ENCODE results near the gene OPCML. TPM values are rescaled to one million over a fixed set of nuclear protein-coding genes. Genes with fewer than 3 reads are reported as not detected.

OPCML gene
- total and polyA plus RNA-seq, 7 experiments from 2014 or later = not detected

DNA sequence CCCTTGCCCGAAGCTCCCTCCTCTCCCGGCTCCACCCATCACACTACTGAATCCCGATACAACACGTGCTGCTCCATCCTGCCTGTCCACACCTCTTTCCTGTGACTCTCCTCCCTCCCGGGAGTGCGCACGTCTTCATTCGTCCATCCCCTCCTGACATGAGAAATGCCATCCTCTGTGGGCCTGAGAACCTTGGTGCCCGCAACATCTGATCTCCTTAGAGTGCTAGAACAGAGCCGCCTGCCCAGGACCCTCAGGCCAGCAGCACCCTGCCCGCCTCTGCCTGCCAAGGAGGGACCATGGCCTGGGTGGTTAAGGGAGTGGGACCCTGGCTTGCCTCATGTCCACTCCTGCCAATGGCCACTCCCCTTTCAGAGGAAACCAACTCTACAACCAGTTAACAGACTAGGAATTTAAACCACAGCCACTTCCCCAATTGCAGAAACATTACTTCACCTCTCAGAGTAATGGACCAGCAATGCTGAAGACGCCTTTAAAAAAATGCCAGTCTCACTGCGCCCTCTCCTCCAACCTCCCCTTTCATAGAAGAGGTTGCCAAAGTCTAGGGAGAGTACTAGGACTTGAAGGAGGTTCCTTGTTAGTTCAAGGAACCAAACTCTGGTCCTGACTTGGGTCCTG, 466.3 kb downstream of the OPCML start:
- CTCF ChIA-PET = no interaction called here
- Mint-ChIP-seq H3K36me3 (peaks cover 0 to 6% (median 0%) of the 10 kb centered on the region in 5 donors), H3K27ac (no peak overlapping the region), H3K4me3 (no peak overlapping the region), H3K9me3 (peaks cover 0 to 8% (median 1%) of the 10 kb centered on the region in 11 donors), H3K27me3 (peaks cover 32 to 54% (median 40%) of the 10 kb centered on the region in 5 donors), H3K4me1 (peaks cover 0 to 9% (median 3%) of the 10 kb centered on the region in 7 donors)
- H3K27ac ChIP-seq (ENCODE audit: low read depth, low read length) = no peak overlapping the region
- no peak overlapping the region for H3K4me3 ChIP-seq (ENCODE audit: low read length)
- no peak for DNase-seq
- ATAC-seq = no peak
- POLR2A ChIA-PET = no interaction called here
- no peaks in the 10 kb centered on the region for H3K36me3 ChIP-seq (ENCODE audit: control insufficient read depth in 2 of 3, insufficient read depth in 3 of 3, low read length in 3 of 3)
- H3K9me3 ChIP-seq (ENCODE audit: control insufficient read depth in 2 of 3, low read length in 3 of 3) = no peaks in the 10 kb centered on the region
- intact Hi-C loops (cut with micrococcal nuclease) = no loop called here
- H3K27me3 ChIP-seq (ENCODE audit: control insufficient read depth in 2 of 2, insufficient read depth in 2 of 2, low read length in 2 of 2) = no peaks in the 10 kb centered on the region
- H3K4me1 ChIP-seq (ENCODE audit: control insufficient read depth in 2 of 2, insufficient read depth in 2 of 2, low read length in 2 of 2) = no peaks in the 10 kb centered on the region

- ChIA-PET CTCF (no interaction called here), POLR2A (no interaction called here)
- no peak overlapping the region for H3K27ac Mint-ChIP-seq
- H3K4me1 ChIP-seq (ENCODE audit: control insufficient read depth in 2 of 2, insufficient read depth in 2 of 2, low read length in 2 of 2) = no peaks in the 10 kb centered on the region
- H3K4me3 Mint-ChIP-seq = no peak overlapping the region
- H3K9me3 ChIP-seq (ENCODE audit: control insufficient read depth in 2 of 3, low read length in 3 of 3) = no peaks in the 10 kb centered on the region
- peaks cover 0 to 8% (median 1%) of the 10 kb centered on the region in 11 donors for H3K9me3 Mint-ChIP-seq
- H3K36me3 ChIP-seq (ENCODE audit: control insufficient read depth in 2 of 3, insufficient read depth in 3 of 3, low read length in 3 of 3) = no peaks in the 10 kb centered on the region
- H3K4me3 ChIP-seq (ENCODE audit: low read length) = no peak overlapping the region
- H3K27me3 ChIP-seq (ENCODE audit: control insufficient read depth in 2 of 2, insufficient read depth in 2 of 2, low read length in 2 of 2) = no peaks in the 10 kb centered on the region
- intact Hi-C loops (cut with micrococcal nuclease) = no loop called here
- ATAC-seq (no peak), DNase-seq (no peak)
- H3K27me3 Mint-ChIP-seq = peaks cover 29 to 50% (median 41%) of the 10 kb centered on the region in 5 donors
- H3K36me3 Mint-ChIP-seq = peaks cover 0 to 6% (median 0%) of the 10 kb centered on the region in 5 donors
- peaks cover 0 to 9% (median 3%) of the 10 kb centered on the region in 7 donors for H3K4me1 Mint-ChIP-seq
- no peak overlapping the region for H3K27ac ChIP-seq (ENCODE audit: low read depth, low read length)
Observed at GRCh38 chr11:133064961-133065360, 467.3 kb downstream of the OPCML start.

DNA sequence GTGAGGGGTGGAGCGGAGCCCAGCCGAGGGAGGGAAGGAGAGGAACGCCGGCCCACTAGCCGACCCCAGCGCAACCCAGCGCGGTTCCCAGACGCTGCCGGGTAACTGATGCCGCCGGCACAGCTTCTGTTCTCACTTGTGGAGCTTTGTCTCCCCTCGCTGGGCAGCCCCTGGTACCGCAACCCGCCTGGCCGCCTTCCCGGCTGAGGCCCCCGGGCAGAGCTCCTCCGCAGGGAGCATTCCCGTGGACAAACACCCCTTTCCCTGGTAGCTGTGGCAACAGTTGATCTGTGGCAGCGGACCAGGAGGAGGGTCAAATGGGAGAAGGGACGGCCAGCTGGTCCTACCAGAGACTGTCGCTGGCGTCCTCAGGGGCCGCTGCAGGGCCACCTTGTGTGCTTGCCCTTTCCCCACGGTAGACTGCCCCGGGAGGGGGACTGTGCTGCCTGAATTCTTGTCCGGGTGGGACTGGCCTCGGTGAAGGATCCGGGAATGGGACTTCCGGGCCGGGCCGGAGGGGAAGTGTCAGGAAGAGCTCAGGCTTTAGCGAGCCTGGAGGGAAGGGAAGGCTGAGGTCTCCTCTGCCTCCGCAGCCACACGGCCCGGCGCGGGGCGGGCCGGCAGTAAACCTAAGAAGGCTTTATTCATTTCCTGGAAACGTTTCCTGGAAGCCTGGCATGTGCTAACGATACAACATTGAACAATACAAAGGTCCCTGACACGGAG, 468.0 kb downstream of the OPCML start:
- H3K36me3 Mint-ChIP-seq = peaks cover 0 to 6% (median 0%) of the 10 kb centered on the region in 5 donors
- no peak for ATAC-seq

DNA sequence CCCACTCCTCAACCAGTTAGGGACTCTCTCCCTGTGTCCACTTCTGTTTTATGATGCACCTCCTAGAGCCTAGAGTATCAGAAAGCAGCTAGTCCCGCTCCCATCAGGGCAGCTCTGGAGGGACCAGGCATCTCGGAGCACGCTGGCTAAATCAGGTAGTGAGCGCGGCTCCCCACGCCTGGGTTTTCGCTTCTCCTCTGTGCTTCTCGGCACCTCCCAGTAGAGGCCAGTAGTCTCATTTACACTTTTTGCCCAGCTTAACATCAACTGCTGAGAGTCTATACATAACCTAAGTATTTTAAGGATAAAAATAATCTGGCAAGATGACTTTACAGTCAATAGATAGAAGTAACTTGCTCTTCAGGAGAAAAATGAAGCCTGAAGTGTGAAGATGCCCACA, 473.8 kb downstream of the OPCML start:
- no peak for DNase-seq
- H3K4me3 Mint-ChIP-seq = no peak overlapping the region

More for the DNA sequence above, 468.0 kb downstream of the OPCML start:
- no peaks in the 10 kb centered on the region for H3K27me3 ChIP-seq (ENCODE audit: control insufficient read depth in 2 of 2, insufficient read depth in 2 of 2, low read length in 2 of 2)
- Mint-ChIP-seq H3K27me3 (peaks cover 26 to 50% (median 41%) of the 10 kb centered on the region in 5 donors), H3K27ac (no peak overlapping the region), H3K4me1 (peaks cover 0 to 9% (median 3%) of the 10 kb centered on the region in 7 donors), H3K9me3 (peaks cover 0 to 8% (median 1%) of the 10 kb centered on the region in 11 donors), H3K4me3 (peak overlapping the region in 1 of 10 donors; percentile 42)
- H3K4me3 ChIP-seq (ENCODE audit: low read length) = no peak overlapping the region
- ChIA-PET CTCF (no interaction called here), POLR2A (no interaction called here)
- intact Hi-C loops (cut with micrococcal nuclease) = no loop called here
- no peak overlapping the region for H3K27ac ChIP-seq (ENCODE audit: low read depth, low read length)
- no peaks in the 10 kb centered on the region for H3K9me3 ChIP-seq (ENCODE audit: control insufficient read depth in 2 of 3, low read length in 3 of 3)
- H3K36me3 ChIP-seq (ENCODE audit: control insufficient read depth in 2 of 3, insufficient read depth in 3 of 3, low read length in 3 of 3) = no peaks in the 10 kb centered on the region
- no peak for DNase-seq
- H3K4me1 ChIP-seq (ENCODE audit: control insufficient read depth in 2 of 2, insufficient read depth in 2 of 2, low read length in 2 of 2) = no peaks in the 10 kb centered on the region

DNA sequence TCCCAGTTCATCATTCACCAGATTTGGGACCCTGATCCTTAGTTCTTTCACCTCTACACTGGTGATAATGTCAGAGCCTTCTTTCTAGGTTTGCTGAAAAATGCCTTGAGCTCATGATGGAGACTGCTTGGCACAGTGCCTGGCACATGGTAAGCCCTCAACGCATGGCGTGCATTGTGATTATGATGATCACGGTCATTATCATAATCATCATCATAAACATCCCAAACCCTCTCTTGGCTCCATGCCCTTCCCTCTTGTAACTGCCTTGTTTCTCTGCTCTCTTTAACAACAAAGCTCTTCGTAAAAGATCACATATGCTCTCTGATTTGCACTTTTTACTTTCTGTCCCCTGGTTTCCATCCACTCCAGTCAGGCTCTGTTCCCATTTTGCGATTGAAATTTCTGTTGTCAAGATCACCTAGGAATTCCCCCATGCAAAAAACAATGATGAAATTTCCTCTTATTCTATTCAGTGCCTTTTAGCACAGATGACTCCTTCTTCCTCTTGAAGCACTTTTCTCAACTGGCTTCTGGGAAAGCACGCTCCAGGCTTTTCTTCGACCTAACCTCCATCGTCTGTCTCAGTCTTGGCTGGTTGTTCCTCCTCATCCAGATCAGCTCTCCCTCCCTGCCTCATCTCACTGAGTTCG, 479.1 kb downstream of the OPCML start:
- no peak for ATAC-seq
- Histone ChIP-seq H3K9me3 (ENCODE audit: control insufficient read depth in 2 of 3, low read length in 3 of 3) (no peaks in the 10 kb centered on the region), H3K36me3 (ENCODE audit: control insufficient read depth in 2 of 3, insufficient read depth in 3 of 3, low read length in 3 of 3) (no peaks in the 10 kb centered on the region), H3K4me3 (ENCODE audit: low read length) (no peak overlapping the region), H3K4me1 (ENCODE audit: control insufficient read depth in 2 of 2, insufficient read depth in 2 of 2, low read length in 2 of 2) (no peaks in the 10 kb centered on the region), H3K27ac (ENCODE audit: low read depth, low read length) (no peak overlapping the region), H3K27me3 (ENCODE audit: control insufficient read depth in 2 of 2, insufficient read depth in 2 of 2, low read length in 2 of 2) (no peaks in the 10 kb centered on the region)
- DNase-seq = no peak
- peaks cover 0 to 19% (median 2%) of the 10 kb centered on the region in 11 donors for H3K9me3 Mint-ChIP-seq
- H3K27me3 Mint-ChIP-seq = peaks cover 0 to 6% (median 3%) of the 10 kb centered on the region in 5 donors
- H3K36me3 Mint-ChIP-seq = peaks cover 0 to 4% (median 0%) of the 10 kb centered on the region in 5 donors
- ChIA-PET CTCF (no interaction called here), POLR2A (no interaction called here)
- H3K4me3 Mint-ChIP-seq = no peak overlapping the region
- peaks cover 0 to 3% (median 0%) of the 10 kb centered on the region in 7 donors for H3K4me1 Mint-ChIP-seq
- H3K27ac Mint-ChIP-seq = no peak overlapping the region
- intact Hi-C loops (cut with micrococcal nuclease) = no loop called here

More for the DNA sequence above, 473.8 kb downstream of the OPCML start:
- ChIA-PET POLR2A (no interaction called here), CTCF (no interaction called here)
- Histone ChIP-seq H3K4me1 (ENCODE audit: control insufficient read depth in 2 of 2, insufficient read depth in 2 of 2, low read length in 2 of 2) (no peaks in the 10 kb centered on the region), H3K27ac (ENCODE audit: low read depth, low read length) (no peak overlapping the region), H3K9me3 (ENCODE audit: control insufficient read depth in 2 of 3, low read length in 3 of 3) (no peaks in the 10 kb centered on the region), H3K4me3 (ENCODE audit: low read length) (no peak overlapping the region), H3K27me3 (ENCODE audit: control insufficient read depth in 2 of 2, insufficient read depth in 2 of 2, low read length in 2 of 2) (no peaks in the 10 kb centered on the region), H3K36me3 (ENCODE audit: control insufficient read depth in 2 of 3, insufficient read depth in 3 of 3, low read length in 3 of 3) (no peaks in the 10 kb centered on the region)
- intact Hi-C loops (cut with micrococcal nuclease) = no loop called here
- peaks cover 0 to 8% (median 2%) of the 10 kb centered on the region in 11 donors for H3K9me3 Mint-ChIP-seq
- H3K36me3 Mint-ChIP-seq = no peaks in the 10 kb centered on the region
- H3K27ac Mint-ChIP-seq = no peak overlapping the region
- H3K27me3 Mint-ChIP-seq = peaks cover 10 to 21% (median 18%) of the 10 kb centered on the region in 5 donors
- no peak for ATAC-seq
- H3K4me1 Mint-ChIP-seq = peaks cover 0 to 3% (median 0%) of the 10 kb centered on the region in 7 donors

DNA sequence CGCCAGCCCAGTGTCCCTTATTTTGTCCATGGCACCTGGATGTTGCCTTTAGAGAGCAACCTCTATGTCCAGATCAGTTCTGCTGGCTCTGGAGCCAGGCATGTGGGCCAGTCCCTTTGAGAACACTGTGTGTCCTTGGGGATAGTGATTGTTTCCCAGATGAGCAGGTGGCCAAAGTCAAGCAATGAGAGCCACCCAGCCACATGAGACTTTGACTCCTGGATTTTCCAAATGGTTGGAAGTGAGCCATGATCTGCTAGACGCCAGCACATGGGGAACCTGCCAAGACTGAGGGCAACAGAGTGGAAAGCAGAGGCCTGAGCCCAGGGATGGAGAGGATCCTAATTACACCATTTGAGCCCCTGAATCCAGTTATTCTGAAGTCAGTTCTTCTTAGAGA, 479.8 kb downstream of the OPCML start:
- H3K36me3 ChIP-seq (ENCODE audit: control insufficient read depth in 2 of 3, insufficient read depth in 3 of 3, low read length in 3 of 3) = no peaks in the 10 kb centered on the region
- ChIA-PET CTCF (no interaction called here), POLR2A (no interaction called here)
- H3K4me1 ChIP-seq (ENCODE audit: control insufficient read depth in 2 of 2, insufficient read depth in 2 of 2, low read length in 2 of 2) = no peaks in the 10 kb centered on the region
- no peak overlapping the region for H3K27ac ChIP-seq (ENCODE audit: low read depth, low read length)
- Mint-ChIP-seq H3K4me1 (no peaks in the 10 kb centered on the region), H3K27ac (no peak overlapping the region), H3K4me3 (no peak overlapping the region), H3K27me3 (peaks cover 0 to 6% (median 3%) of the 10 kb centered on the region in 5 donors), H3K9me3 (peaks cover 0 to 19% (median 0%) of the 10 kb centered on the region in 11 donors), H3K36me3 (peaks cover 0 to 4% (median 0%) of the 10 kb centered on the region in 5 donors)
- H3K9me3 ChIP-seq (ENCODE audit: control insufficient read depth in 2 of 3, low read length in 3 of 3) = no peaks in the 10 kb centered on the region
- no peak for ATAC-seq
- DNase-seq = no peak
- no peak overlapping the region for H3K4me3 ChIP-seq (ENCODE audit: low read length)
- H3K27me3 ChIP-seq (ENCODE audit: control insufficient read depth in 2 of 2, insufficient read depth in 2 of 2, low read length in 2 of 2) = no peaks in the 10 kb centered on the region
- intact Hi-C loops (cut with micrococcal nuclease) = no loop called here

Measured in naive thymus-derived CD4-positive, alpha-beta T cell (primary cell).